Calu3 (cell line): Measurements from ENCODE around the gene TBC1D14. TPM values are rescaled to one million over a fixed set of nuclear protein-coding genes. Genes with fewer than 3 reads are reported as not detected.

Source experiments
- BruUV-seq: library from RNA; stranded (reverse); fragments of 400-500 nt; replicated peaks from 2 replicates; lab custom pipeline; 2021; lab: Mats Ljungman, UMichigan
- CTCF ChIA-PET: fragments of 300-600 bp; sonication (Branson Sonifier 250); formaldehyde crosslinking; loops from one replicate; lab custom pipeline; 2022; ENCODE audit warnings: antibody characterized with exemption; lab: Charles Lee
- DNase-seq: peaks from one replicate; pipeline ENCODE4 v3.0.0; 2022
- H3K27ac Mint-ChIP-seq: one replicate; pipeline ENCODE4 v1.8.0; 2022; ENCODE audit warnings: mixed read lengths; ENCODE audit not compliant: unreplicated experiment
- H3K27me3 Mint-ChIP-seq: one replicate; pipeline ENCODE4 v1.8.0; 2022; ENCODE audit warnings: mixed read lengths; ENCODE audit not compliant: unreplicated experiment
- H3K36me3 Mint-ChIP-seq: one replicate; pipeline ENCODE4 v1.8.0; 2022; ENCODE audit warnings: mild to moderate bottlenecking, moderate library complexity, mixed read lengths; ENCODE audit not compliant: insufficient read depth, unreplicated experiment
- H3K4me1 Mint-ChIP-seq: one replicate; pipeline ENCODE4 v1.8.0; 2022; ENCODE audit warnings: mild to moderate bottlenecking, low read depth, mixed read lengths; ENCODE audit not compliant: unreplicated experiment
- H3K4me3 Mint-ChIP-seq: one replicate; pipeline ENCODE4 v1.8.0; 2022; ENCODE audit warnings: mild to moderate bottlenecking, low read depth, moderate library complexity, mixed read lengths; ENCODE audit not compliant: unreplicated experiment
- H3K9me3 Mint-ChIP-seq: one replicate; pipeline ENCODE4 v1.8.0; 2022; ENCODE audit warnings: low read depth, mixed read lengths; ENCODE audit not compliant: unreplicated experiment
- CTCF ChIP-seq: fragments of 200-600 bp; IDR thresholded peaks from one replicate; pipeline ENCODE4 v1.8.0; 2022; ENCODE audit warnings: antibody characterized with exemption; ENCODE audit not compliant: unreplicated experiment
- intact Hi-C: fragments of 100-400 bp; cut with micrococcal nuclease; formaldehyde crosslinking; loops from one replicate; pipeline ENCODE4 v1.10.0; 2022; ENCODE audit not compliant: unreplicated experiment
- total RNA-seq: library from RNA; stranded (reverse); gene quantifications from 2 replicates; pipeline ENCODE4 v1.2.3, GENCODE V29; 2022

Gene TBC1D14
- total RNA-seq, 1 experiment from 2014 or later, result 26.4 TPM

- no peak for TF ChIP-seq CTCF
- Mint-ChIP-seq H3K27ac (no peak overlapping the region), H3K27me3 (no peaks in the 10 kb centered on the region), H3K36me3 (peaks cover 5% of the 10 kb centered on the region), H3K4me1 (no peaks in the 10 kb centered on the region), H3K9me3 (no peaks in the 10 kb centered on the region), H3K4me3 (no peak overlapping the region)
- DNase-seq, result no peak
- CTCF ChIA-PET, result no interaction called here
- BruUV-seq, result no TSS peak
- intact Hi-C loops, result no loop called here
These were observed 14.7 kb downstream of the TBC1D14 start for GRCh38 chr4:6924361-6924779.

GRCh38 chr4:6925357-6925836 lies 15.8 kb downstream of the TBC1D14 start:
- CTCF ChIA-PET, result no interaction called here
- no peaks in the 10 kb centered on the region for H3K4me1 Mint-ChIP-seq
- intact Hi-C loops, result no loop called here
- no peak for TF ChIP-seq CTCF
- no peak for DNase-seq
- peaks cover 5% of the 10 kb centered on the region for H3K36me3 Mint-ChIP-seq
- no peaks in the 10 kb centered on the region for H3K9me3 Mint-ChIP-seq
- H3K4me3 Mint-ChIP-seq, result no peak overlapping the region
- H3K27me3 Mint-ChIP-seq, result no peaks in the 10 kb centered on the region
- no TSS peak for BruUV-seq
- H3K27ac Mint-ChIP-seq, result no peak overlapping the region

GRCh38 chr4:6926081-6926480 lies 16.5 kb downstream of the TBC1D14 start:
- no peaks in the 10 kb centered on the region for H3K4me1 Mint-ChIP-seq
- H3K4me3 Mint-ChIP-seq, result no peak overlapping the region
- no peak for DNase-seq
- intact Hi-C loops, result no loop called here
- H3K27me3 Mint-ChIP-seq, result no peaks in the 10 kb centered on the region
- H3K36me3 Mint-ChIP-seq, result peaks cover 5% of the 10 kb centered on the region
- BruUV-seq, result no TSS peak
- no peak overlapping the region for H3K27ac Mint-ChIP-seq
- TF ChIP-seq CTCF, result no peak
- H3K9me3 Mint-ChIP-seq, result no peaks in the 10 kb centered on the region
- CTCF ChIA-PET, result no interaction called here

GRCh38 chr4:6926681-6927478 lies 17.3 kb downstream of the TBC1D14 start:
- CTCF ChIA-PET, result no interaction called here
- no peak overlapping the region for H3K27ac Mint-ChIP-seq
- H3K4me1 Mint-ChIP-seq, result no peaks in the 10 kb centered on the region

More at GRCh38 chr4:6926681-6927478, 17.3 kb downstream of the TBC1D14 start:
- peaks cover 3% of the 10 kb centered on the region for H3K9me3 Mint-ChIP-seq
- peaks cover 5% of the 10 kb centered on the region for H3K36me3 Mint-ChIP-seq
- no peak for DNase-seq
- H3K27me3 Mint-ChIP-seq, result no peaks in the 10 kb centered on the region
- no peak for TF ChIP-seq CTCF
- H3K4me3 Mint-ChIP-seq, result no peak overlapping the region
- intact Hi-C loops, result no loop called here
- no TSS peak for BruUV-seq
